Thoracic aorta (tissue), 2 donors: ENCODE results near the gene CD38. TPM values are rescaled to one million over a fixed set of nuclear protein-coding genes. Genes with fewer than 3 reads are reported as not detected.
A peak's percentile ranks its signal among the peaks of the same experiment; 100 is the strongest.

ENCODE experiments used
- ATAC-seq: fragments of 150-250 bp; one replicate; pipeline ENCODE4 v1.8.0; 2017; ENCODE audit warnings: low read depth; ENCODE audit not compliant: insufficient number of reproducible peaks, low FRiP score
- DNase-seq: peaks from one replicate; pipeline ENCODE4 v3.0.0-alpha.2; 2020; ENCODE audit warnings: low spot score
- H3K27ac ChIP-seq, 2 donors: fragments of 200-600 bp; sonication (generic); 1 replicate in 1 of 2; 2 replicates in 1 of 2; pipeline ENCODE4 v1.5.1; 2016; ENCODE audit warnings: mild to moderate bottlenecking in 2 of 2, moderate library complexity in 2 of 2
- H3K27me3 ChIP-seq: fragments of 200-600 bp; sonication (generic); replicated peaks from 2 replicates; pipeline ENCODE4 v1.6.0; 2016; ENCODE audit warnings: mild to moderate bottlenecking; ENCODE audit not compliant: insufficient read depth
- H3K36me3 ChIP-seq: fragments of 200-600 bp; sonication (generic); one replicate; pipeline ENCODE4 v1.5.1; 2016
- H3K4me1 ChIP-seq, 2 donors: fragments of 200-600 bp; sonication (generic); 1 replicate in 1 of 2; 2 replicates in 1 of 2; pipeline versions ENCODE4 v1.5.1 to v1.6.0; 2016; ENCODE audit warnings: low read depth in 2 of 2, mild to moderate bottlenecking in 1 of 2; ENCODE audit not compliant: control insufficient read depth in 1 of 2
- H3K4me3 ChIP-seq: fragments of 200-600 bp; sonication (generic); 2 replicates; pipeline ENCODE4 v1.5.1; 2016; ENCODE audit warnings: mild to moderate bottlenecking
- H3K9me3 ChIP-seq: fragments of 200-600 bp; sonication (generic); 2 replicates; pipeline ENCODE4 v1.5.1; 2016
- CTCF ChIP-seq: fragments of 200-600 bp; sonication (generic); IDR thresholded peaks from one replicate; pipeline ENCODE4 v1.5.1; 2019; ENCODE audit warnings: antibody characterized with exemption
- total RNA-seq, 2 donors: library from RNA; depleted of rRNA; stranded (reverse); fragments of >200 nt; gene quantifications; one replicate each; pipeline versions ENCODE4 v1.1.0 to v1.2.3, GENCODE V29; 2016

The CD38 gene
- total RNA-seq, 2 donors from 2014 or later: 3.2 to 7.8 TPM

GRCh38 chr4:15737255-15737654 lies 40.9 kb upstream of the CD38 start:
- no peak for DNase-seq
- Histone ChIP-seq H3K9me3 (no peaks in the 10 kb centered on the region), H3K4me1 (peaks cover 0 to 13% of the 10 kb centered on the region in 2 donors), H3K27ac (no peak overlapping the region), H3K36me3 (no peaks in the 10 kb centered on the region), H3K4me3 (no peak overlapping the region), H3K27me3 (no peaks in the 10 kb centered on the region)
- TF ChIP-seq CTCF: no peak
- no peak for ATAC-seq

GRCh38 chr4:15738877-15739276 lies 39.3 kb upstream of the CD38 start:
- no peak for TF ChIP-seq CTCF
- no peaks in the 10 kb centered on the region for H3K9me3 ChIP-seq
- DNase-seq (no peak), ATAC-seq (peak; percentile 55)
- no peaks in the 10 kb centered on the region for H3K27me3 ChIP-seq
- no peak overlapping the region for H3K27ac ChIP-seq
- peaks cover 0 to 13% of the 10 kb centered on the region in 2 donors for H3K4me1 ChIP-seq
- H3K4me3 ChIP-seq: peak overlapping the region; percentile 9
- no peaks in the 10 kb centered on the region for H3K36me3 ChIP-seq

- no peak for ATAC-seq
- TF ChIP-seq CTCF: no peak
- no peaks in the 10 kb centered on the region for H3K9me3 ChIP-seq
- peaks cover 0 to 13% of the 10 kb centered on the region in 2 donors for H3K4me1 ChIP-seq
- H3K27me3 ChIP-seq: no peaks in the 10 kb centered on the region
- no peak overlapping the region for H3K4me3 ChIP-seq
- no peak overlapping the region for H3K27ac ChIP-seq
- H3K36me3 ChIP-seq: no peaks in the 10 kb centered on the region
- DNase-seq: no peak
Measured at GRCh38 chr4:15740764-15741404, 37.2 kb upstream of the CD38 start.

- TF ChIP-seq CTCF: no peak
Measured at GRCh38 chr4:15742083-15742582, 36.0 kb upstream of the CD38 start.

GRCh38 chr4:15742637-15743036 lies 35.5 kb upstream of the CD38 start:
- no peak overlapping the region for H3K27ac ChIP-seq
- H3K36me3 ChIP-seq: no peaks in the 10 kb centered on the region
- H3K9me3 ChIP-seq: no peaks in the 10 kb centered on the region
- H3K27me3 ChIP-seq: no peaks in the 10 kb centered on the region
- no peak overlapping the region for H3K4me3 ChIP-seq
- peaks cover 0 to 13% of the 10 kb centered on the region in 2 donors for H3K4me1 ChIP-seq
- no peak for TF ChIP-seq CTCF
- no peak for DNase-seq
- ATAC-seq: no peak

More at GRCh38 chr4:15742083-15742582, 36.0 kb upstream of the CD38 start:
- H3K27me3 ChIP-seq: no peaks in the 10 kb centered on the region
- ATAC-seq: no peak
- H3K27ac ChIP-seq: no peak overlapping the region
- no peaks in the 10 kb centered on the region for H3K9me3 ChIP-seq
- H3K4me1 ChIP-seq: peaks cover 0 to 13% of the 10 kb centered on the region in 2 donors
- DNase-seq: no peak
- H3K4me3 ChIP-seq: no peak overlapping the region
- no peaks in the 10 kb centered on the region for H3K36me3 ChIP-seq
